ENCODE measurements around the gene MLC1. TPM values are rescaled to one million over a fixed set of nuclear protein-coding genes. Genes with fewer than 3 reads are reported as not detected.

Gene MLC1
- total and polyA plus RNA-seq, 3 experiments from 2014 or later: 0.35 to 1.7 (median 0.47) TPM

DNA sequence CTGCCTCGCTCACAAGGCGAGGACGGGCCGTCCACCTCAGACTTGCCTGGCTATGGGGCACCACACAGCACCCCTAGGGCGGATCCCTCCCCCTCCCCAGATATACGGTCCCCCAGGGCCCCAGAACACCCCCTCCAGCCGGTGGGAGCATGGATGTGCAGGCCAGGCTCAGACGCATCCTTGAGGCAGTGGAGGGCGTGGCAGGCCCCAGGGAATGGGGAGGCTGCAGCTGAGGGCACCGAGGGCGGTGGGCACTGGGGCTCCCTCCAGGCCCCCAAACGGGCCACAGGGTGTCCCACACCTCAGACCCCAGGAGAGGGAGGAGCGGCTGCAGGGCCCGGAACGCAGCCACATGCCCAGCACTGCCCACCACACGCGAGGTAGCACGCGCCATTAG, 39.2 kb downstream of the MLC1 start:
- Histone ChIP-seq H3K27ac (ENCODE audit: low read depth, low read length) (no peak overlapping the region), H3K27me3 (ENCODE audit: insufficient read depth, low read length, poor library complexity, severe bottlenecking) (peaks cover 2% of the 10 kb centered on the region), H3K4me3 (ENCODE audit: low read length) (no peak overlapping the region), H3K9me3 (ENCODE audit: low read length) (no peaks in the 10 kb centered on the region), H3K4me1 (ENCODE audit: insufficient read depth, low read length) (no peaks in the 10 kb centered on the region), H3K36me3 (ENCODE audit: insufficient read depth, low read length) (no peaks in the 10 kb centered on the region)
- H3K27ac Mint-ChIP-seq: no peak overlapping the region
- H3K27me3 Mint-ChIP-seq: peaks cover 10 to 31% of the 10 kb centered on the region in 2 donors
- POLR2A ChIA-PET: no interaction called here
- H3K9me3 Mint-ChIP-seq: no peaks in the 10 kb centered on the region
- peak in 1 of 5 donors; percentile 30 for DNase-seq
- H3K4me3 Mint-ChIP-seq: no peak overlapping the region
- CTCF ChIA-PET: no interaction called here
- no peaks in the 10 kb centered on the region for H3K36me3 Mint-ChIP-seq
- H3K4me1 Mint-ChIP-seq: peaks cover 5 to 14% (median 13%) of the 10 kb centered on the region in 3 donors

GRCh38 chr22:50045211-50046018, 39.8 kb downstream of the MLC1 start:
- no peak overlapping the region for H3K4me3 Mint-ChIP-seq

DNA sequence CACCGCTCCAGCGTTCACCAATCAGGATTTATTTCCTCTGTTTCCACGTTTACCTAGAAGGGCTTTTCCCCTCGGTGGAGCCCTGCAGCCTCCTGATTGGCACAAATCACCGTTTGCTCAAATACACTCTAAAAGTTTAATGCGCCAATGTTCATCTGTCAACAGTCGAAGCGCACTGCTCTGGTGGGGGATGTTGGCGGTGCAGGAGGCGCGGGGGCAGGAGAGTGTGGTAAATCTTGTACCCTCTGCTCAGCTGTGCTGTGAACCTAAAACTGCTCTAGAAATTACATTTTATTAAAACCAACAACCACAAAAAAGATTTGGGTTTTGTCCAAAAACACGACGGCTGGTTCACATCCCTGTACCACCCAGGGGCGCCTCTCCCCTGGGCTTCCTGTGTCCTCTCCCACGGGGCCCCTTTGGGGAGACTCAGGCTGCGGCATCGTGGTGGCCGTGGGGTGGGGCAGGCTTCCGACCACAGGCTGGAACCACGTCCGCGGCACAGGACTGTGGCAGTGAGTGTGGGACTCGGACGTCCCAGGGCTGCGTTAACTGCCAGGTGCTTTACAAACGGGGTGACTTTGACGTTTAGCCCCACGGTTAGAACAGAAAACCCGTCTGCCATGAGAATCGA, 40.6 kb downstream of the MLC1 start:
- CTCF ChIA-PET: no interaction called here
- DNase-seq: peak in 1 of 5 donors; percentile 34
- H3K36me3 Mint-ChIP-seq: peaks cover 0 to under 1% (median 0%) of the 10 kb centered on the region in 3 donors

More at GRCh38 chr22:50045211-50046018, 39.8 kb downstream of the MLC1 start:
- peak in 1 of 5 donors; percentile 38 for DNase-seq
- CTCF ChIA-PET: no interaction called here
- POLR2A ChIA-PET: no interaction called here
- Mint-ChIP-seq H3K36me3 (no peaks in the 10 kb centered on the region), H3K27me3 (peaks cover 7 to 25% of the 10 kb centered on the region in 2 donors), H3K27ac (no peak overlapping the region), H3K4me1 (peaks cover 5 to 14% (median 13%) of the 10 kb centered on the region in 3 donors), H3K9me3 (no peaks in the 10 kb centered on the region)
- H3K27me3 ChIP-seq (ENCODE audit: insufficient read depth, low read length, poor library complexity, severe bottlenecking): peaks cover 3% of the 10 kb centered on the region
- no peak overlapping the region for H3K27ac ChIP-seq (ENCODE audit: low read depth, low read length)
- no peaks in the 10 kb centered on the region for H3K4me1 ChIP-seq (ENCODE audit: insufficient read depth, low read length)
- H3K36me3 ChIP-seq (ENCODE audit: insufficient read depth, low read length): no peaks in the 10 kb centered on the region
- no peak overlapping the region for H3K4me3 ChIP-seq (ENCODE audit: low read length)
- no peaks in the 10 kb centered on the region for H3K9me3 ChIP-seq (ENCODE audit: low read length)

GRCh38 chr22:50041361-50042065, 43.7 kb downstream of the MLC1 start:
- Mint-ChIP-seq H3K9me3 (peaks cover 0 to 9% (median 5%) of the 10 kb centered on the region in 5 donors), H3K4me3 (no peak overlapping the region), H3K4me1 (peaks cover 5 to 14% (median 13%) of the 10 kb centered on the region in 3 donors), H3K27ac (no peak overlapping the region), H3K36me3 (peaks cover 0 to 7% (median 0%) of the 10 kb centered on the region in 3 donors), H3K27me3 (peaks cover 10 to 24% of the 10 kb centered on the region in 2 donors)
- ChIA-PET POLR2A (no interaction called here), CTCF (no interaction called here)
- no peak overlapping the region for H3K27ac ChIP-seq (ENCODE audit: low read depth, low read length)
- DNase-seq: peak in 1 of 5 donors; percentile 41
- peaks cover 3% of the 10 kb centered on the region for H3K27me3 ChIP-seq (ENCODE audit: insufficient read depth, low read length, poor library complexity, severe bottlenecking)
- H3K4me3 ChIP-seq (ENCODE audit: low read length): no peak overlapping the region
- H3K36me3 ChIP-seq (ENCODE audit: insufficient read depth, low read length): no peaks in the 10 kb centered on the region
- no peaks in the 10 kb centered on the region for H3K9me3 ChIP-seq (ENCODE audit: low read length)
- H3K4me1 ChIP-seq (ENCODE audit: insufficient read depth, low read length): no peaks in the 10 kb centered on the region

More for the DNA sequence above, 40.6 kb downstream of the MLC1 start:
- Mint-ChIP-seq H3K27ac (no peak overlapping the region), H3K27me3 (peaks cover 7 to 25% of the 10 kb centered on the region in 2 donors), H3K4me1 (peaks cover 5 to 14% (median 13%) of the 10 kb centered on the region in 3 donors), H3K9me3 (no peaks in the 10 kb centered on the region), H3K4me3 (peak overlapping the region in 1 of 7 donors; percentile 14)
- Histone ChIP-seq H3K4me1 (ENCODE audit: insufficient read depth, low read length) (no peaks in the 10 kb centered on the region), H3K27ac (ENCODE audit: low read depth, low read length) (no peak overlapping the region), H3K4me3 (ENCODE audit: low read length) (no peak overlapping the region), H3K9me3 (ENCODE audit: low read length) (no peaks in the 10 kb centered on the region), H3K36me3 (ENCODE audit: insufficient read depth, low read length) (no peaks in the 10 kb centered on the region), H3K27me3 (ENCODE audit: insufficient read depth, low read length, poor library complexity, severe bottlenecking) (peaks cover 3% of the 10 kb centered on the region)
- POLR2A ChIA-PET: no interaction called here

- Histone ChIP-seq H3K27me3 (ENCODE audit: insufficient read depth, low read length, poor library complexity, severe bottlenecking) (peaks cover 3% of the 10 kb centered on the region), H3K27ac (ENCODE audit: low read depth, low read length) (no peak overlapping the region), H3K36me3 (ENCODE audit: insufficient read depth, low read length) (no peaks in the 10 kb centered on the region), H3K9me3 (ENCODE audit: low read length) (no peaks in the 10 kb centered on the region), H3K4me3 (ENCODE audit: low read length) (no peak overlapping the region), H3K4me1 (ENCODE audit: insufficient read depth, low read length) (no peaks in the 10 kb centered on the region)
- Mint-ChIP-seq H3K27ac (no peak overlapping the region), H3K4me1 (peaks cover 5 to 14% (median 13%) of the 10 kb centered on the region in 3 donors), H3K9me3 (peaks cover 0 to 9% (median 5%) of the 10 kb centered on the region in 5 donors), H3K4me3 (no peak overlapping the region), H3K36me3 (peaks cover 0 to 7% (median 0%) of the 10 kb centered on the region in 3 donors), H3K27me3 (peaks cover 12 to 24% of the 10 kb centered on the region in 2 donors)
- DNase-seq: peak in 1 of 5 donors; percentile 19
- CTCF ChIA-PET: interaction anchor here (1.1 kb wide), 1 partner anchor 10 kb away, joined by 5 read pairs; no protein-coding TSS in a partner anchor
- POLR2A ChIA-PET: no interaction called here
These were observed 44.5 kb downstream of the MLC1 start for GRCh38 chr22:50040717-50041116.

DNA sequence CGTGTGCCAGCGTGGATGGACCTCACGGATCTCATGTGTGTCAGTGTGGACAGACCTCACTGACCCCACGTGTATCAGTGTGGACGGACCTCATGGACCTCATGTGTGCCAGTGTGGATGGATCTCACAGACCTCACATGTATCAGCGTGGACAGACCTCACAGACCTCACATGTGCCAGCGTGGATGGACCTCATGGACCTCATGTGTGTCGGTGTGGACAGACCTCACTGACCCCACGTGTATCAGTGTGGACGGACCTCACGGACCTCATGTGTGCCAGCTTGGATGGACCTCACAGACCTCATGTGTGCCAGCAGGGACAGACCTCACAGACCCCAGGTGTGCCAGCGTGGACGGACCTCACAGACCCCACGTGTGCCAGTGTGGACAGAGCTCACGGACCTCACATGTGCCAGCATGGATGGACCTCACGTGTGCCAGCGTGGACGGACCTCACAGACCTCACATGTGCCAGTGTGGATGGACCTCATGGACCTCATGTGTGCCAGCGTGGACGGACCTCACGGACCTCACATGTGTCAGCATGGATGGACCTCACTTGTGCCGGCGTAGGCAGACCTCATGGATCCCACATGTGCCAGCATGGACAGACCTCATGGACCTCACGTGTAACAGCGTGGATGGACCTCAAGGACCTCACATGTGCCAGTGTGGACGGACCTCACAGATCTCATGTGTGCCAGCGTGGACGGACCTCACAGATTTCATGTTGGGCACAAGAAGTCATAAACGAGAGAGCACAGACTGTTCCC, 45.4 kb downstream of the MLC1 start:
- ChIA-PET POLR2A (no interaction called here), CTCF (interaction anchor here (1.1 kb wide), 1 partner anchor 9 kb away, joined by 5 read pairs; no protein-coding TSS in a partner anchor)
- no peaks in the 10 kb centered on the region for H3K36me3 ChIP-seq (ENCODE audit: insufficient read depth, low read length)
- DNase-seq: peak in 1 of 5 donors; percentile 26
- peaks cover 5 to 15% (median 13%) of the 10 kb centered on the region in 3 donors for H3K4me1 Mint-ChIP-seq
- peaks cover 0 to 9% (median 5%) of the 10 kb centered on the region in 5 donors for H3K9me3 Mint-ChIP-seq
- no peak overlapping the region for H3K4me3 Mint-ChIP-seq
- no peak overlapping the region for H3K27ac Mint-ChIP-seq
- peaks cover 3% of the 10 kb centered on the region for H3K27me3 ChIP-seq (ENCODE audit: insufficient read depth, low read length, poor library complexity, severe bottlenecking)
- no peak overlapping the region for H3K27ac ChIP-seq (ENCODE audit: low read depth, low read length)
- peaks cover 0 to 7% (median 0%) of the 10 kb centered on the region in 3 donors for H3K36me3 Mint-ChIP-seq
- no peak overlapping the region for H3K4me3 ChIP-seq (ENCODE audit: low read length)
- H3K27me3 Mint-ChIP-seq: peaks cover 12 to 25% of the 10 kb centered on the region in 2 donors
- H3K4me1 ChIP-seq (ENCODE audit: insufficient read depth, low read length): no peaks in the 10 kb centered on the region
- no peaks in the 10 kb centered on the region for H3K9me3 ChIP-seq (ENCODE audit: low read length)

DNA sequence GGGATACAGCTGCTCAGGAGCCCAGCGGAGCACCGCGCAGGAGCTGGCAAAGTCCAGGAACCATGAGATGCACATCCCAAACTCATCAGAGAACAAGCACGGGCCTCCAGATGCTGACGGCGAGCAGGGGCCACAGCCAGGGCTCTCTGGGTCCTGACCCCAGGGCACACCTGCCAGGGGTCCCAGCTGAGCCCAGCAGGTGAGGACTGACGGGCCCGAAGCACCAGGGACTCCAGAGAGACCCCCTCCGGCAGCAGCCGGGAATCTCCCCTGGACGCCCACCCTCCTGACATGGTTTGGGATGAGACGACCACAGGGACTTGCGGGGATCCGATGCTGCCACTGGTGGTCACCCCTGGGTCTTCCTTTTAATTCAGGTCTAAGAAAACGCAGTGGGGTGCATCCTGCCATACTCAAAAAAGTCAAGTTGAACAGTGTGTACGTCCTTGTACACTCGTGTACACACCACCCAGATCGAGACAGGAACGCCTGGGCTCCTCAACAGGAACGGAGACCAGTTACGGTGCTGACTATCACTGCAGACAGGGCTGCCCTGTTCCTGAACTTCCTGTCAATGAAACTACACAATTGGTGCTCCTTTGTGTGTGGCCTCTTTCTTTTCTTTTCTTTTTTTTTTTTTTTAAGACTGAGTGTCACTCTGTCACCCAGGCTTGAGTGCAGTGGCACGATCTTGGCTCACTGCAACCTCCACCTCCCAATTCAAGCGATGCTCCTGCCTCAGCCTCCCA, 49.1 kb downstream of the MLC1 start:
- Histone ChIP-seq H3K4me1 (ENCODE audit: insufficient read depth, low read length) (no peaks in the 10 kb centered on the region), H3K27ac (ENCODE audit: low read depth, low read length) (no peak overlapping the region), H3K36me3 (ENCODE audit: insufficient read depth, low read length) (no peaks in the 10 kb centered on the region), H3K9me3 (ENCODE audit: low read length) (no peaks in the 10 kb centered on the region), H3K27me3 (ENCODE audit: insufficient read depth, low read length, poor library complexity, severe bottlenecking) (peaks cover 3% of the 10 kb centered on the region), H3K4me3 (ENCODE audit: low read length) (no peak overlapping the region)
- Mint-ChIP-seq H3K27ac (no peak overlapping the region), H3K9me3 (peaks cover 0 to 9% (median 5%) of the 10 kb centered on the region in 5 donors), H3K27me3 (peaks cover 10 to 14% of the 10 kb centered on the region in 2 donors), H3K36me3 (peaks cover 0 to 7% (median 0%) of the 10 kb centered on the region in 3 donors), H3K4me1 (peaks cover 0 to 4% (median 3%) of the 10 kb centered on the region in 3 donors), H3K4me3 (no peak overlapping the region)
- CTCF ChIA-PET: no interaction called here
- DNase-seq: peak in 1 of 5 donors; percentile 32
- POLR2A ChIA-PET: interaction anchor here (0.7 kb wide), 1 partner anchor 93 kb away, joined by 3 read pairs; no protein-coding TSS in a partner anchor

Measured in CD8-positive, alpha-beta memory T cell (primary cell).